ENCODE results near the gene HM13. TPM values are rescaled to one million over a fixed set of nuclear protein-coding genes. Genes with fewer than 3 reads are reported as not detected.
A peak's percentile ranks its signal among the peaks of the same experiment; 100 is the strongest.

Gene HM13
- total and polyA plus RNA-seq, 9 of the 15 experiments (the other 6 are each of a cell fraction or from before 2014, with no cell fraction given), result 7.7 to 136 (median 74.5) TPM

- 0 out of 2 replicates have a peak, but pooled peaks have one; percentile 19 for TF ChIP-seq ZFX (CRISPR knock-in tag; IDR thresholded peaks at IDR 0.05)
- no peak for TF ChIP-seq SNAPC5 (CRISPR knock-in tag; IDR thresholded peaks at IDR 0.05)
- no peak for TF ChIP-seq NCOA6 (IDR thresholded peaks at IDR 0.05)
- peak in 1 of 2 experiments; percentile 83; a peak in 3 of 4 replicates for TF ChIP-seq SIN3A (IDR thresholded peaks at IDR 0.05; ENCODE audit: borderline replicate concordance in 2 of 2, control insufficient read depth in 1 of 2, low read depth in 2 of 2, low read length in 2 of 2)
- TF ChIP-seq NR2C1 (IDR thresholded peaks at IDR 0.05), result peak; percentile 91
- TF ChIP-seq NR2C1 (tag; IDR thresholded peaks at IDR 0.05), result peak; percentile 83
- TF ChIP-seq MLLT1 (IDR thresholded peaks at IDR 0.05), result 0 out of 4 replicates have a peak, but pooled peaks have one; percentile 34 to 38
- no peak for TF ChIP-seq MAZ (CRISPR knock-in tag; conservative IDR thresholded peaks at IDR 0.05 in 1 of 2, IDR thresholded peaks at IDR 0.05 in 1 of 2)
- TF ChIP-seq CHD1 (IDR thresholded peaks at IDR 0.05; ENCODE audit: low read length), result peak; percentile 94
- TF ChIP-seq RHOXF2B (CRISPR knock-in tag; conservative IDR thresholded peaks at IDR 0.05), result 0 out of 2 replicates have a peak, but pooled peaks have one; percentile 51
- TF ChIP-seq RBM22 (IDR thresholded peaks at IDR 0.05; ENCODE audit: low read depth, low read length, poor library complexity, severe bottlenecking), result peak; percentile 72
- peak; percentile 23; the same call in 1 of the 2 replicates for TF ChIP-seq MTA3 (IDR thresholded peaks at IDR 0.05; ENCODE audit: borderline replicate concordance)
Observed at GRCh38 chr20:31605902-31606803, 91.9 kb downstream of the HM13 start (continued).
